ENCODE measurements around the gene TIMM13. TPM values are rescaled to one million over a fixed set of nuclear protein-coding genes. Genes with fewer than 3 reads are reported as not detected.

TIMM13 gene
- total RNA-seq, 1 experiment from 2014 or later, result 35.7 TPM

GRCh38 chr19:2444251-2445002, 17.0 kb upstream of the TIMM13 start:
- no peak for DNase-seq

GRCh38 chr19:2443785-2444182, 16.4 kb upstream of the TIMM13 start:
- no peak for DNase-seq
- Histone ChIP-seq H3K4me3 (no peak overlapping the region), H3K9me3 (replicated peaks) (no peaks in the 10 kb centered on the region), H3K27ac (no peak overlapping the region), H3K4me1 (peaks cover 13% of the 10 kb centered on the region), H3K27me3 (no peaks in the 10 kb centered on the region), H3K36me3 (peaks cover 27% of the 10 kb centered on the region)

More at GRCh38 chr19:2444251-2445002, 17.0 kb upstream of the TIMM13 start:
- Histone ChIP-seq H3K4me1 (peaks cover 13% of the 10 kb centered on the region), H3K4me3 (no peak overlapping the region), H3K36me3 (peaks cover 27% of the 10 kb centered on the region), H3K27ac (no peak overlapping the region), H3K27me3 (no peaks in the 10 kb centered on the region), H3K9me3 (replicated peaks) (no peaks in the 10 kb centered on the region)

GRCh38 chr19:2443116-2443784, 15.9 kb upstream of the TIMM13 start:
- no peaks in the 10 kb centered on the region for H3K27me3 ChIP-seq
- H3K4me1 ChIP-seq, result peaks cover 13% of the 10 kb centered on the region
- DNase-seq, result no peak
- no peaks in the 10 kb centered on the region for H3K9me3 ChIP-seq (replicated peaks)
- H3K27ac ChIP-seq, result no peak overlapping the region
- H3K36me3 ChIP-seq, result peaks cover 29% of the 10 kb centered on the region
- H3K4me3 ChIP-seq, result no peak overlapping the region

- DNase-seq, result no peak
- no peaks in the 10 kb centered on the region for H3K27me3 ChIP-seq
- peaks cover 2% of the 10 kb centered on the region; the same call in 1 of the 2 replicates for H3K4me1 ChIP-seq
- H3K27ac ChIP-seq, result no peak overlapping the region
- peaks cover 35% of the 10 kb centered on the region for H3K36me3 ChIP-seq
- H3K9me3 ChIP-seq (replicated peaks), result no peaks in the 10 kb centered on the region
- H3K4me3 ChIP-seq, result no peak overlapping the region
Measured at GRCh38 chr19:2441096-2441752, 13.8 kb upstream of the TIMM13 start.

- Histone ChIP-seq H3K9me3 (replicated peaks) (no peaks in the 10 kb centered on the region), H3K27me3 (no peaks in the 10 kb centered on the region), H3K4me1 (no peaks in the 10 kb centered on the region), H3K4me3 (no peak overlapping the region), H3K36me3 (peaks cover 35% of the 10 kb centered on the region), H3K27ac (no peak overlapping the region)
- DNase-seq, result no peak
Measured at GRCh38 chr19:2440515-2440914, 13.1 kb upstream of the TIMM13 start.

GRCh38 chr19:2438178-2438577, 10.8 kb upstream of the TIMM13 start:
- Histone ChIP-seq H3K36me3 (peaks cover 29% of the 10 kb centered on the region), H3K27ac (no peak overlapping the region), H3K4me3 (no peak overlapping the region), H3K4me1 (no peaks in the 10 kb centered on the region), H3K27me3 (no peaks in the 10 kb centered on the region), H3K9me3 (replicated peaks) (no peaks in the 10 kb centered on the region)
- DNase-seq, result no peak

GRCh38 chr19:2436926-2437325, 9.5 kb upstream of the TIMM13 start:
- Histone ChIP-seq H3K27ac (no peak overlapping the region), H3K36me3 (peaks cover 22% of the 10 kb centered on the region), H3K4me1 (no peaks in the 10 kb centered on the region), H3K9me3 (replicated peaks) (no peaks in the 10 kb centered on the region), H3K4me3 (no peak overlapping the region), H3K27me3 (no peaks in the 10 kb centered on the region)
- no peak for DNase-seq

- no peaks in the 10 kb centered on the region for H3K9me3 ChIP-seq (replicated peaks)
- H3K27me3 ChIP-seq, result no peaks in the 10 kb centered on the region
- no peak overlapping the region for H3K4me3 ChIP-seq
- no peaks in the 10 kb centered on the region for H3K4me1 ChIP-seq
- H3K36me3 ChIP-seq, result peaks cover 18% of the 10 kb centered on the region
- DNase-seq, result no peak
- H3K27ac ChIP-seq, result no peak overlapping the region
Measured at GRCh38 chr19:2436384-2436783, 9.0 kb upstream of the TIMM13 start.

GRCh38 chr19:2434721-2435265, 7.4 kb upstream of the TIMM13 start:
- H3K4me1 ChIP-seq, result no peaks in the 10 kb centered on the region
- H3K27ac ChIP-seq, result no peak overlapping the region
- DNase-seq, result no peak
- H3K27me3 ChIP-seq, result no peaks in the 10 kb centered on the region
- H3K36me3 ChIP-seq, result peaks cover 21% of the 10 kb centered on the region
- H3K9me3 ChIP-seq (replicated peaks), result no peaks in the 10 kb centered on the region
- no peak overlapping the region for H3K4me3 ChIP-seq

- no peak overlapping the region for H3K27ac ChIP-seq
- H3K4me1 ChIP-seq, result no peaks in the 10 kb centered on the region
- H3K4me3 ChIP-seq, result no peak overlapping the region
- H3K9me3 ChIP-seq (replicated peaks), result no peaks in the 10 kb centered on the region
- H3K36me3 ChIP-seq, result peaks cover 21% of the 10 kb centered on the region
- H3K27me3 ChIP-seq, result no peaks in the 10 kb centered on the region
- DNase-seq, result no peak
Measured at GRCh38 chr19:2434267-2434666, 6.9 kb upstream of the TIMM13 start.

GRCh38 chr19:2433854-2434253, 6.5 kb upstream of the TIMM13 start:
- no peak overlapping the region for H3K4me3 ChIP-seq
- peaks cover 21% of the 10 kb centered on the region for H3K36me3 ChIP-seq
- H3K27ac ChIP-seq, result no peak overlapping the region
- no peaks in the 10 kb centered on the region for H3K27me3 ChIP-seq
- no peaks in the 10 kb centered on the region for H3K4me1 ChIP-seq
- DNase-seq, result no peak
- H3K9me3 ChIP-seq (replicated peaks), result no peaks in the 10 kb centered on the region

- Histone ChIP-seq H3K27ac (no peak overlapping the region), H3K36me3 (peaks cover 13% of the 10 kb centered on the region), H3K4me1 (0 out of 2 replicates have a peak, but pooled peaks cover 2% of the 10 kb centered on the region), H3K9me3 (replicated peaks) (no peaks in the 10 kb centered on the region), H3K27me3 (no peaks in the 10 kb centered on the region), H3K4me3 (no peak overlapping the region)
- DNase-seq, result no peak
Measured at GRCh38 chr19:2432131-2432848, 4.9 kb upstream of the TIMM13 start.

- Histone ChIP-seq H3K4me3 (no peak overlapping the region), H3K36me3 (peaks cover 13% of the 10 kb centered on the region), H3K27me3 (no peaks in the 10 kb centered on the region), H3K27ac (no peak overlapping the region), H3K9me3 (replicated peaks) (no peaks in the 10 kb centered on the region), H3K4me1 (0 out of 2 replicates have a peak, but pooled peaks cover 2% of the 10 kb centered on the region)
- no peak for DNase-seq
Measured at GRCh38 chr19:2431318-2432055, 4.1 kb upstream of the TIMM13 start.

All from SJCRH30 (cell line).